ENCODE results near the gene TUBGCP3.

DNA sequence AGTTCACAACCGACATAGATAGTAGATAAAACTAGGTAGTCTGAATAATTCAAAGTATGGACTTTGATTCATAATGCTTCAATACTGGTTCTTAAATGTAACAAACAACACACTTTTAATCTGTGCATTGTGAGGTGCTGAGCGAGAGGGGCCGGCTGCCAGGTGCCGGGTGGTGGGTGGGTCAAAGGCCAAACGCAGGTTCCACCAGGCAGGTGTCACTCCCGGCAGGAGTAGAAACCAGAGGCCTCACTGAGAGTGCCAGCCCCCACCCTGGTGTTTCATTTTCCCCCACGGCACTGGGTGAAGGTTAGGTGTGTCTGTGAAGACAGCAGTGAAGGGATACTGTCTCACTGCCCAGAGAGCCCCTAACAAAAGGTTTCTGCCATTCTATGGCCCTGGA is 4.2 kb upstream of the TUBGCP3 start:
- TF ChIP-seq CHCHD3 (CRISPR knock-in tag; IDR thresholded peaks at IDR 0.05) (no peak), ZNF830 (CRISPR knock-in tag; IDR thresholded peaks at IDR 0.05) (no peak)
